Fibroblast of the aortic adventitia (primary cell): Measurements from ENCODE around the gene VAT1L. TPM values are rescaled to one million over a fixed set of nuclear protein-coding genes. Genes with fewer than 3 reads are reported as not detected.
"Not testable (repeated sequence)": the region's sequence is repeated elsewhere in the genome, so short reads cannot be mapped to it uniquely, and the experiment has no call there.

Source experiments
- DNase-seq: peaks from one replicate; pipeline ENCODE4 v3.0.0-alpha.2; 2010; ENCODE audit warnings: low read depth
- H3K4me3 ChIP-seq: 2 replicates; pipeline ENCODE4 v1.5.1; 2011; ENCODE audit warnings: low read depth, mild to moderate bottlenecking, control low read depth, low read length, moderate library complexity
- CTCF ChIP-seq: IDR thresholded peaks from 2 replicates; pipeline ENCODE4 v1.5.1; 2011; ENCODE audit warnings: mild to moderate bottlenecking, low read length, control low read depth, inconsistent platforms; ENCODE audit not compliant: insufficient read depth
- total RNA-seq: library from RNA; depleted of rRNA; stranded (reverse); fragments of >200 nt; gene quantifications from 2 replicates; pipeline ENCODE4 v1.2.3, GENCODE V29; 2012; ENCODE audit warnings: low replicate concordance

VAT1L gene
- total RNA-seq, 1 donor: 12.2 TPM

- no peak overlapping the region for H3K4me3 ChIP-seq
- peak; percentile 29 for DNase-seq
- no peak for TF ChIP-seq CTCF
These were observed 151.6 kb downstream of the VAT1L start for GRCh38 chr16:77939968-77940367.

- TF ChIP-seq CTCF: no peak
- no peak overlapping the region for H3K4me3 ChIP-seq
- no peak for DNase-seq
These were observed 155.4 kb downstream of the VAT1L start for GRCh38 chr16:77943801-77944200.

GRCh38 chr16:77944631-77945030 lies 156.3 kb downstream of the VAT1L start:
- TF ChIP-seq CTCF: no peak
- H3K4me3 ChIP-seq: no peak overlapping the region
- DNase-seq: no peak

- no peak for TF ChIP-seq CTCF
- no peak overlapping the region for H3K4me3 ChIP-seq
- DNase-seq: peak; percentile 11
These were observed 156.8 kb downstream of the VAT1L start for GRCh38 chr16:77945126-77945525.

- H3K4me3 ChIP-seq: no peak overlapping the region
- peak; percentile 44 for DNase-seq
- TF ChIP-seq CTCF: no peak
These were observed 158.5 kb downstream of the VAT1L start for GRCh38 chr16:77946823-77947222.

- H3K4me3 ChIP-seq, DNase-seq: not testable (repeated sequence)
These were observed 159.2 kb downstream of the VAT1L start for GRCh38 chr16:77947590-77947989.

GRCh38 chr16:77948835-77949234 lies 160.5 kb downstream of the VAT1L start:
- no peak for DNase-seq
- no peak for TF ChIP-seq CTCF
- H3K4me3 ChIP-seq: no peak overlapping the region

- no peak for TF ChIP-seq CTCF
- DNase-seq: no peak
- H3K4me3 ChIP-seq: no peak overlapping the region
These were observed 161.1 kb downstream of the VAT1L start for GRCh38 chr16:77949445-77949844.
